NCI-H2029 (cell line): Measurements from ENCODE around the gene CCDC88C.
A peak's percentile ranks its signal among the peaks of the same experiment; 100 is the strongest.

Experiments used
- DNase-seq: peaks from one replicate; lab custom pipeline; 2025; lab: John Stamatoyannopoulos, UW

Gene CCDC88C

GRCh38 chr14:91286530-91286937, 131.1 kb downstream of the CCDC88C start:
- DNase-seq = no peak

- no peak for DNase-seq
These were observed 132.7 kb downstream of the CCDC88C start for GRCh38 chr14:91284791-91285548.

GRCh38 chr14:91284146-91284790, 133.4 kb downstream of the CCDC88C start:
- no peak for DNase-seq

GRCh38 chr14:91283666-91284065, 134.0 kb downstream of the CCDC88C start:
- DNase-seq = no peak

GRCh38 chr14:91282954-91283645, 134.5 kb downstream of the CCDC88C start:
- no peak for DNase-seq

- DNase-seq = no peak
These were observed 136.3 kb downstream of the CCDC88C start for GRCh38 chr14:91281346-91281745.

GRCh38 chr14:91280129-91280528, 137.5 kb downstream of the CCDC88C start:
- peak; percentile 49 for DNase-seq

GRCh38 chr14:91279354-91279753, 138.3 kb downstream of the CCDC88C start:
- no peak for DNase-seq

- DNase-seq = no peak
These were observed 139.3 kb downstream of the CCDC88C start for GRCh38 chr14:91278383-91278715.

GRCh38 chr14:91277546-91278382, 139.9 kb downstream of the CCDC88C start:
- DNase-seq = no peak

- no peak for DNase-seq
These were observed 142.8 kb downstream of the CCDC88C start for GRCh38 chr14:91274796-91275195.

GRCh38 chr14:91273885-91274273, 143.7 kb downstream of the CCDC88C start:
- DNase-seq = no peak

- DNase-seq = no peak
These were observed 144.2 kb downstream of the CCDC88C start for GRCh38 chr14:91273273-91273884.

- DNase-seq = no peak
These were observed 145.0 kb downstream of the CCDC88C start for GRCh38 chr14:91272341-91273272.

- no peak for DNase-seq
These were observed 146.0 kb downstream of the CCDC88C start for GRCh38 chr14:91271639-91272038.

GRCh38 chr14:91270619-91271018, 147.0 kb downstream of the CCDC88C start:
- peak; percentile 26 for DNase-seq

GRCh38 chr14:91270188-91270587, 147.4 kb downstream of the CCDC88C start:
- no peak for DNase-seq

GRCh38 chr14:91269076-91269991, 148.3 kb downstream of the CCDC88C start:
- no peak for DNase-seq

GRCh38 chr14:91267965-91268437, 149.6 kb downstream of the CCDC88C start:
- no peak for DNase-seq
